Measurements from ENCODE around the gene CAST. TPM values are rescaled to one million over a fixed set of nuclear protein-coding genes. Genes with fewer than 3 reads are reported as not detected.

Gene CAST
- total RNA-seq, 1 donor from 2014 or later, result 97.0 TPM

- H3K4me1 Mint-ChIP-seq (ENCODE audit: low read depth), result peaks cover 10% of the 10 kb centered on the region
- no peak overlapping the region for H3K4me3 Mint-ChIP-seq (ENCODE audit: low read depth)
- H3K27me3 Mint-ChIP-seq, result no peaks in the 10 kb centered on the region
Observed at GRCh38 chr5:96636594-96636993, 25.6 kb upstream of the CAST start.

GRCh38 chr5:96637196-96637595 is 25.0 kb upstream of the CAST start:
- no peak for DNase-seq (ENCODE audit: low spot score, unreplicated experiment)
- TF ChIP-seq CTCF (IDR thresholded peaks at IDR 0.05; ENCODE audit: unreplicated experiment), result no peak
- peaks cover 16% of the 10 kb centered on the region for H3K4me1 Mint-ChIP-seq (ENCODE audit: low read depth)
- H3K36me3 Mint-ChIP-seq (ENCODE audit: insufficient read depth), result no peaks in the 10 kb centered on the region
- no peaks in the 10 kb centered on the region for H3K27me3 Mint-ChIP-seq
- H3K4me3 Mint-ChIP-seq (ENCODE audit: low read depth), result no peak overlapping the region
- no peaks in the 10 kb centered on the region for H3K9me3 Mint-ChIP-seq (ENCODE audit: low read depth)
- H3K27ac Mint-ChIP-seq, result no peak overlapping the region

More at GRCh38 chr5:96636594-96636993, 25.6 kb upstream of the CAST start:
- DNase-seq (ENCODE audit: low spot score, unreplicated experiment), result no peak
- Mint-ChIP-seq H3K36me3 (ENCODE audit: insufficient read depth) (no peaks in the 10 kb centered on the region), H3K27ac (no peak overlapping the region), H3K9me3 (ENCODE audit: low read depth) (no peaks in the 10 kb centered on the region)
- TF ChIP-seq CTCF (IDR thresholded peaks at IDR 0.05; ENCODE audit: unreplicated experiment), result no peak

DNA sequence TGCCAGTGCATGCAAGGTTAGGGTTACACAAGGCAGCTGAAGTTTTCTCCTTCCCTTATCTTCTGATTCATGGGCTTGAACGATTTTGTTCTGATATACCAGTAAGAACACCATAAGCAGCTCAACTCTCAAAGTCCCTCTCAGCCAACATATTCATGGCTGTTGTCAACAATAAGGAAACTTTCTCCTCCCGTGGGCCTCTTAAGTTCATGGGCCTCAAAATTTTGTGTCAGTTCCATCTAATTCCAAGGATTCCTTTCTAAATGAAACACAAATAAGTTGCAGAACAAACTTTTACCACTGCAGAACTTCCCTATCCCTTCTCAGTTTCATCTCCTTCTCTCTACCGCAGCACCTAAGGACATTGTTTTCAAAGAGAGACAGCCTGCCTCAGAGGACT is 23.6 kb upstream of the CAST start:
- H3K27ac Mint-ChIP-seq, result no peak overlapping the region
- no peak for TF ChIP-seq CTCF (IDR thresholded peaks at IDR 0.05; ENCODE audit: unreplicated experiment)

DNA sequence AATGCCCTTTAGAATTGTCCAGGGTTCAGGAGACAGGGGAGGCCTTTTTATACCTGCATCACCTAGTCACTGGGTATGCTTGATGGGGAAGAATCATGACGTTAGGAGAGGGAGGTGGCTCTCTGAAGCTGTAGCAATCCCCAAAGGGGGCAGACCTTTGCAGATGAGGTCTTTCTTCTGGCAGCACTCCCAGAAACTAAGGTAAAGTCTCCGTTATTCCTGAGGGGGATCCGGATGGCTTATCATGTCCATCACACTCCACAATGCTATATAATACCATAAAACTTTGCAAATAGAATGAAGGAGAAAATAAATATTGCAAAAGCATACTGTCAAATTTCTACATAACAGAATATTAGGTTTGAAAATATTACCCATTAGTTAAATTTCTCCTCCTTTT is 21.5 kb upstream of the CAST start:
- no peaks in the 10 kb centered on the region for H3K36me3 Mint-ChIP-seq (ENCODE audit: insufficient read depth)
- H3K4me1 Mint-ChIP-seq (ENCODE audit: low read depth), result peaks cover 23% of the 10 kb centered on the region
- no peaks in the 10 kb centered on the region for H3K9me3 Mint-ChIP-seq (ENCODE audit: low read depth)
- DNase-seq (ENCODE audit: low spot score, unreplicated experiment), result no peak
- H3K4me3 Mint-ChIP-seq (ENCODE audit: low read depth), result no peak overlapping the region
- no peaks in the 10 kb centered on the region for H3K27me3 Mint-ChIP-seq
- no peak overlapping the region for H3K27ac Mint-ChIP-seq
- no peak for TF ChIP-seq CTCF (IDR thresholded peaks at IDR 0.05; ENCODE audit: unreplicated experiment)

More for the DNA sequence above, 23.6 kb upstream of the CAST start:
- Mint-ChIP-seq H3K4me1 (ENCODE audit: low read depth) (peaks cover 21% of the 10 kb centered on the region), H3K9me3 (ENCODE audit: low read depth) (no peaks in the 10 kb centered on the region), H3K36me3 (ENCODE audit: insufficient read depth) (no peaks in the 10 kb centered on the region), H3K27me3 (no peaks in the 10 kb centered on the region), H3K4me3 (ENCODE audit: low read depth) (no peak overlapping the region)
- DNase-seq (ENCODE audit: low spot score, unreplicated experiment), result no peak

GRCh38 chr5:96641368-96642280 is 20.6 kb upstream of the CAST start:
- peak overlapping the region; percentile 15 for H3K27ac Mint-ChIP-seq
- no peaks in the 10 kb centered on the region for H3K27me3 Mint-ChIP-seq
- peaks cover 22% of the 10 kb centered on the region for H3K4me1 Mint-ChIP-seq (ENCODE audit: low read depth)
- H3K4me3 Mint-ChIP-seq (ENCODE audit: low read depth), result no peak overlapping the region
- DNase-seq (ENCODE audit: low spot score, unreplicated experiment), result no peak
- no peaks in the 10 kb centered on the region for H3K9me3 Mint-ChIP-seq (ENCODE audit: low read depth)
- no peak for TF ChIP-seq CTCF (IDR thresholded peaks at IDR 0.05; ENCODE audit: unreplicated experiment)
- H3K36me3 Mint-ChIP-seq (ENCODE audit: insufficient read depth), result no peaks in the 10 kb centered on the region
